Aorta (tissue), 5 donors: ENCODE results near the gene SNX27. TPM values are rescaled to one million over a fixed set of nuclear protein-coding genes. Genes with fewer than 3 reads are reported as not detected.
"Not testable (repeated sequence)": the region's sequence is repeated elsewhere in the genome, so short reads cannot be mapped to it uniquely, and the experiment has no call there.

Experiments
- ATAC-seq: fragments of 200-7000 bp; cut with Tn5 transposase; one replicate; pipeline ENCODE4 v1.9.1; 2022; ENCODE audit warnings: moderate library complexity; ENCODE audit not compliant: low FRiP score
- DNase-seq, 2 donors: peaks; one replicate each; pipeline ENCODE4 v3.0.0-alpha.2; 2020
- H3K27ac ChIP-seq, 2 donors: one replicate each; pipeline ENCODE4 v1.5.1; 2013; ENCODE audit warnings: low read length in 2 of 2, mild to moderate bottlenecking in 2 of 2, moderate library complexity in 2 of 2, control low read depth in 1 of 2, inconsistent platforms in 1 of 2, low read depth in 1 of 2
- H3K27me3 ChIP-seq, 2 donors: one replicate each; pipeline ENCODE4 v1.6.1; 2013; ENCODE audit warnings: control low read depth in 1 of 2, low read length in 1 of 2, mild to moderate bottlenecking in 1 of 2, moderate library complexity in 1 of 2; ENCODE audit not compliant: insufficient read depth in 2 of 2, control insufficient read depth in 1 of 2
- H3K36me3 ChIP-seq, 2 donors: one replicate each; pipeline ENCODE4 v1.6.1; 2013; ENCODE audit warnings: control low read depth in 1 of 2, low read length in 1 of 2, mild to moderate bottlenecking in 1 of 2; ENCODE audit not compliant: insufficient read depth in 2 of 2, control insufficient read depth in 1 of 2
- H3K4me1 ChIP-seq, 2 donors: one replicate each; pipeline ENCODE4 v1.6.1; 2013; ENCODE audit warnings: low read length in 2 of 2, control low read depth in 1 of 2, mild to moderate bottlenecking in 1 of 2, moderate library complexity in 1 of 2; ENCODE audit not compliant: insufficient read depth in 2 of 2, control insufficient read depth in 1 of 2
- H3K4me3 ChIP-seq, 2 donors: one replicate each; pipeline ENCODE4 v1.5.1; 2013; ENCODE audit warnings: low read length in 2 of 2, control low read depth in 1 of 2, mild to moderate bottlenecking in 1 of 2
- H3K9me3 ChIP-seq: one replicate; pipeline ENCODE4 v1.6.1; 2013; ENCODE audit warnings: mild to moderate bottlenecking, low read length; ENCODE audit not compliant: control insufficient read depth
- WGBS, 2 donors: extraction: QIAGEN DNeasy Blood & Tissue Kit; methylation state at CpG; one replicate each; pipeline ENCODE4 v1.1.7; 2013; 5-methylcytosine and 5-hydroxymethylcytosine counted together
- intact Hi-C, 2 donors: fragments of 100-400 bp; cut with DNase I; formaldehyde crosslinking; loops; one replicate each; pipeline versions ENCODE4 v1.14.2 to v1.15.0; 2022
- polyA plus RNA-seq, 2 donors: library from polyadenylated mRNA; stranded (reverse); fragments of 200-250 nt; gene quantifications; one replicate each; pipeline ENCODE4 v1.2.3, GENCODE V29; 2013
- total RNA-seq, 2 donors: library from RNA; stranded (reverse); fragmentation: NEBNext Ultra II Directional; extraction: Animal tissue kit (Norgen Biotek cat#: 25700); gene quantifications; one replicate each; pipeline ENCODE4 v1.2.1, GENCODE V29; 2021
- donor health status: healthy with polysubstance abuse.
- donor health status: Bipolar disorder and iron deficiency.
- donor health status: DM: no; HTN: no; CAD: no.
- donor health status: DM: no; HTN: no; CAD: no.
- donor health status: DM: yes; HTN: yes; CAD: no.

The SNX27 gene
- total and polyA plus RNA-seq, 4 donors: 5.6 to 48.0 (median 20.5) TPM

DNA sequence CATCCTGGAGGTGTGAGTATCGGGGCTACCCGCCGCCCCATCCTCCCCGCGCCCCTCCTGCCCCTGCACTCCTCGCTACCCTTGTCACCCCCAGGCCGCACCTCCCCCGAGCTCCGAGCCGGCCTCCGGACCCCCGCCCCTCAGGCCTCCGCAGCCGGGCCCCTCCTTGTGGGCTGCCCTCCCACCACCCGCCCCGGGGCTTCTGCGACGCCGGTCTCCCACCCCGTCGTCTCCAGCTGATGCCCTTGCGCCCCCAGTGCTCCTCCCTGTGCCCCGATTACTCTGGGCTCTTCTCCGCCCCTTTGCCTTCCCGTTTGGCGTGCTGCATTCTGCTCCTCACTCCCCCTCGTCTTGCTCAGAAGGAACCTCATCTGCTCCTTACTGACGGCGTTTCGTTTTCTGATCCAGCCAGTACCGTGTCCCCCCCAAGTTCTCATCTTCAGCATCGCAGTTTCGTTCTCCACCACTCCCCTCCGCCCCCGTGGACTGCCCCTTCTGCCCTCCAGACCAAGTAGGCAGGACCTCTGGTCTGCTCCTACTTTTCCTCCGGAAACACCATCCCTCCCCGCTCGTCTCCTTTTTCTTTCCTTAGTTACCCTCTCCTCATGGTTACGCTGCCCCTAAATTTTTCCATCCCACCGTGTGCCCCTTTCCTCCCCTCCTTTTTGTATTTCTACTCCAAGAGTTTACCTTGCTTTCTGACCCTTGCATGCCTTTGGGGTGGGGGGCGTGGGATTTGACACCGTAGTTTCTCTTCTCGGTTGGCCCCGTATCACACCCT is 841 bp downstream of the SNX27 start:
- intact Hi-C loops: loop anchor here in 1 of 2 donors (10.0 kb wide), 1 partner anchor 72 kb away; no protein-coding TSS in a partner anchor
- peaks cover 0 to 3% of the 10 kb centered on the region in 2 donors for H3K4me1 ChIP-seq
- H3K36me3 ChIP-seq: no peaks in the 10 kb centered on the region
- H3K27ac ChIP-seq: no peak overlapping the region
- H3K4me3 ChIP-seq: peak overlapping the region; percentile 61 to 84
- peak; percentile 42 for ATAC-seq
- no peaks in the 10 kb centered on the region for H3K9me3 ChIP-seq
- no peaks in the 10 kb centered on the region for H3K27me3 ChIP-seq
- DNase-seq: peak; percentile 59 to 76
- WGBS, 2 donors: 1% methylated on average over 39 to 44 of the region's 44 CpGs

- Histone ChIP-seq H3K4me1 (peaks cover 0 to 3% of the 10 kb centered on the region in 2 donors), H3K9me3 (no peaks in the 10 kb centered on the region), H3K27ac (no peak overlapping the region), H3K27me3 (no peaks in the 10 kb centered on the region), H3K4me3 (peak overlapping the region; percentile 61 to 84), H3K36me3 (no peaks in the 10 kb centered on the region)
- WGBS, 2 donors: 13 to 22% methylated on average over 9 of the region's 9 CpGs
- ATAC-seq (no peak), DNase-seq (no peak)
- intact Hi-C loops: loop anchor here in 1 of 2 donors (10.0 kb wide), 1 partner anchor 71 kb away; no protein-coding TSS in a partner anchor
These were observed 1.5 kb downstream of the SNX27 start for GRCh38 chr1:151613282-151613780.

- 64% methylated on average over 4 of the region's 4 CpGs for WGBS, 2 donors
- ATAC-seq: no peak
- H3K4me3 ChIP-seq: no peak overlapping the region
- DNase-seq: no peak
- no peaks in the 10 kb centered on the region for H3K9me3 ChIP-seq
- no peaks in the 10 kb centered on the region for H3K27me3 ChIP-seq
- H3K27ac ChIP-seq: no peak overlapping the region
- H3K4me1 ChIP-seq: peaks cover 0 to 3% of the 10 kb centered on the region in 2 donors
- intact Hi-C loops: loop anchor here in 1 of 2 donors (10.0 kb wide), 1 partner anchor 69 kb away; no protein-coding TSS in a partner anchor
- H3K36me3 ChIP-seq: no peaks in the 10 kb centered on the region
These were observed 4.1 kb downstream of the SNX27 start for GRCh38 chr1:151615711-151616504.

- H3K36me3 ChIP-seq: no peaks in the 10 kb centered on the region
- 64 to 67% methylated on average over 3 of the region's 3 CpGs for WGBS, 2 donors
- H3K4me1 ChIP-seq: peaks cover 0 to 3% of the 10 kb centered on the region in 2 donors
- no peak overlapping the region for H3K27ac ChIP-seq
- DNase-seq (no peak), ATAC-seq (no peak)
- no peaks in the 10 kb centered on the region for H3K9me3 ChIP-seq
- no peak overlapping the region for H3K4me3 ChIP-seq
- no peaks in the 10 kb centered on the region for H3K27me3 ChIP-seq
- intact Hi-C loops: loop anchor here in 1 of 2 donors (10.0 kb wide), 1 partner anchor 68 kb away; no protein-coding TSS in a partner anchor
These were observed 4.6 kb downstream of the SNX27 start for GRCh38 chr1:151616505-151616849.

- Histone ChIP-seq H3K27ac (no peak overlapping the region), H3K4me1 (peaks cover 0 to 3% of the 10 kb centered on the region in 2 donors), H3K27me3 (no peaks in the 10 kb centered on the region), H3K4me3 (no peak overlapping the region), H3K36me3 (no peaks in the 10 kb centered on the region), H3K9me3 (no peaks in the 10 kb centered on the region)
- intact Hi-C loops: loop anchor here in 1 of 2 donors (10.0 kb wide), 1 partner anchor 67 kb away; no protein-coding TSS in a partner anchor
- no peak for ATAC-seq
- 88 to 91% methylated on average over 3 of the region's 3 CpGs for WGBS, 2 donors
- DNase-seq: no peak
These were observed 6.2 kb downstream of the SNX27 start for GRCh38 chr1:151618003-151618402.

- no peak for DNase-seq
- H3K36me3 ChIP-seq: no peaks in the 10 kb centered on the region
- intact Hi-C loops: loop anchor here in 1 of 2 donors (10.0 kb wide), 1 partner anchor 66 kb away; no protein-coding TSS in a partner anchor
- no peaks in the 10 kb centered on the region for H3K9me3 ChIP-seq
- H3K27me3 ChIP-seq: no peaks in the 10 kb centered on the region
- no peak overlapping the region for H3K27ac ChIP-seq
- H3K4me3 ChIP-seq: no peak overlapping the region
- H3K4me1 ChIP-seq: peaks cover 0 to 3% of the 10 kb centered on the region in 2 donors
- ATAC-seq: no peak
These were observed 6.6 kb downstream of the SNX27 start for GRCh38 chr1:151618470-151618869.

DNA sequence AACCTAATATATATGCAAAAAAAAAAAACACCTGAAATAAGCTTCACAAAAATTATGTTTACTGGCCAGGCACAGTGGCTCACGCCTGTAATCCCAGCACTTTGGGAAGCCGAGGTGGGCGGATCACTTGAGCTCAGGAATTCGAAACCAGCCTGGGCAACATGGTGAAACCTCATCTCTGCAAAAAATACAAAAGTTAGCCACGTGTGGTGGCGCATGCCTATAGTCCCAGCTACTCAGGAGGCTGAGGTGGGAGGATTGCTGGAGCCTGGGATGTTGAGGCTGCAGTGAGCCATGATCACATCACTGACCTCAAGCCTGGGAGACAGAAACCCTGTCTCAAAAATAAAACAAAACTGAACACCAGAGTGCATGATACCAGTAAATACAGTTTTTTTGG is 7.1 kb downstream of the SNX27 start:
- intact Hi-C loops: loop anchor here in 1 of 2 donors (10.0 kb wide), 1 partner anchor 66 kb away; no protein-coding TSS in a partner anchor
- not testable (repeated sequence) for H3K9me3 ChIP-seq, H3K4me1 ChIP-seq, DNase-seq, H3K36me3 ChIP-seq, H3K27ac ChIP-seq, H3K27me3 ChIP-seq, ATAC-seq, H3K4me3 ChIP-seq
- WGBS, 2 donors: 85 to 90% methylated on average over 6 of the region's 6 CpGs

DNA sequence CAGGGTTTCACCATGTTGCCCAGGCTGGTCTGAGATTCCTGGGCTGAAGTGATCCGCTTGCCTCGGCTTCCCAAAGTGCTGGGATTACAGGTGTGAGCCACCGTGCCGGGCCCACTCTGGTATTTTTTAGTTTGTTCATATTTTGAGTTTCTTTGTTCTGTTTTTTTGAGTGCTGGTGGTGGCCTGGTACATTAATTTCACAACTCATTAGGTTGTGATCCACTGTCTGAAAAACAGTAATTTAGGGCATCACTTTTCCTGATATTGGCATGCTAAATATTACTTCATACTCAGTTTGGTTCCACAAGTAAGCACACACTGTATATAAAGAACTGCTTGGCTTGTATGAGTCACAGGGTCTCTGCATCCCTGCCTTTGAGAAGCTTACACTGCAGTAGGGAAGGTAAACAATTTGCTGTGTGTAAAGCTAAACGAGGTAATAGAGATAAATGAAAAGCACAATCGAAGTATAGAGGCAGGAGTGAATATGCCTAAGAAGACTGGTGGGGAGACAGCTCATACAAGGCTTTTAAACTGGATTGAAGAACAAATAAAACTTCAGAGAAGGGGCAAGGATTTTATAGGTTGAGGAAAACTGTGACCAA is 7.7 kb downstream of the SNX27 start:
- 80 to 82% methylated on average over 6 of the region's 6 CpGs for WGBS, 2 donors
- no peaks in the 10 kb centered on the region for H3K9me3 ChIP-seq
- DNase-seq (no peak), ATAC-seq (no peak)
- no peaks in the 10 kb centered on the region for H3K36me3 ChIP-seq
- intact Hi-C loops: loop anchor here in 1 of 2 donors (10.0 kb wide), 1 partner anchor 65 kb away; no protein-coding TSS in a partner anchor
- no peak overlapping the region for H3K4me3 ChIP-seq
- peaks cover 0 to 3% of the 10 kb centered on the region in 2 donors for H3K4me1 ChIP-seq
- H3K27ac ChIP-seq: no peak overlapping the region
- H3K27me3 ChIP-seq: no peaks in the 10 kb centered on the region
